LNCaP clone FGC (cell line): ENCODE measurements around the gene CEP131.
A peak's percentile ranks its signal among the peaks of the same experiment; 100 is the strongest.
"Not testable (repeated sequence)": the region's sequence is repeated elsewhere in the genome, so short reads cannot be mapped to it uniquely, and the experiment has no call there.

ENCODE experiments used
- DNase-seq: peaks from one replicate; pipeline ENCODE4 v3.0.0-alpha.2; 2011; ENCODE audit warnings: low read depth
- H3K4me3 ChIP-seq: 2 replicates; pipeline ENCODE4 v1.5.1; 2011; ENCODE audit warnings: mild to moderate bottlenecking, low read depth, low read length, control low read depth
- CTCF ChIP-seq: IDR thresholded peaks from 2 replicates; pipeline ENCODE4 v1.5.1; 2012; ENCODE audit warnings: mild to moderate bottlenecking; ENCODE audit not compliant: control insufficient read depth, insufficient read depth; ENCODE audit errors: extremely low read depth

Gene CEP131

DNA sequence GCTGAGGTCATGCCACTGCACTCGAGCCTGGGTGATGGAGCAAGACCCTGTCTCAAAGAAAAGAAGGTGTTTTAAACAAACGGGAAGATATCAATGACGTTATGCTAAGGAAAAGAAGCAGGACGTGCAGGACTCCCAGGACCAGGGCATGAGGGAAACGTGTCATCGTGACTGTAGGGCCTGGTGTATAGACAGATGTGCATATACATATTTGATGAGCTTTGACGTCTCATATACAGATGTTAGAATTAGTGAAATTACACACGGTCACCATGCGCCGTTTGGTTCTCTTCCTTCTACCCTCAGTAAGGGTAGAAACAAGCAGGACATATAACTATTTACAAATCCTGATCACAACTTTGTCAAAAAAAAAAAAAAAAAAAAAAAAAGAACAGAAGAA lies 75.1 kb downstream of the CEP131 start:
- no peak for DNase-seq
- TF ChIP-seq CTCF: no peak
- no peak overlapping the region for H3K4me3 ChIP-seq

GRCh38 chr17:81146208-81146607 lies 76.6 kb downstream of the CEP131 start:
- H3K4me3 ChIP-seq, DNase-seq: not testable (repeated sequence)

GRCh38 chr17:81144423-81144781 lies 78.4 kb downstream of the CEP131 start:
- DNase-seq: no peak
- no peak for TF ChIP-seq CTCF
- no peak overlapping the region for H3K4me3 ChIP-seq

DNA sequence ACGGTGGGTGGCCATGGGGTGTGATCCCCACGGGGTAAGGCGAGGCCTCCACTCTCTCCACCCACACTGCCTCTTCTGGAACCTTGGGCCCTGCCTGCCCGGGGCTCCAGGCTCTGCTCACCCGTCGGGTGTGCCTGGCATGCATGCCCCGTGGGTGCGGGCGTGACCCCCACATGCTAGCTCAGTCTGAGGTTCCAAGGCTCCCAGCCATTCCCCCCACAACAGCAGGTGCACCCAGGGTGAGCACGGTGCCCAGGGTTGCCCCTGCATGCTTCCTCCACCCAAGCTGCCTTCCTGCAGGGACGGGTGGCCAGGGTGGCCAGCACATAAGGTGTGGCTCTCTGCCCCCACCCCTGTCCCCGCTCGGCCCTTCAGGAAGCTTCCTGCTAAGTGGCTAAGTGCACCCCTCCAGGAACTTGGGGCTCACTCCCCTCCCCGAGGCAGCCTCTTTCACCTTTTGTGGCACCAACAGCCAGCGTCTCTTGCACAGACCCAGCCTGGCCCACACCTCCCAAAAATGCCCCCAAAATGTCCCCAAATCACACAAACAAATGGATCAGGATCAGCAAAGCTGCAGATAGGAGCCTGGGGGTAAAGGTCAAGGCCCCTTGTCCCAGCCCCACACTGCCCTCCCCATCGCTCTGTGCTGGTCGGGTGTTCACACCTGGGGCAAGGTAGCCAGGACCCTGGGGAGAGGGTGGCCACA lies 78.9 kb downstream of the CEP131 start:
- no peak for TF ChIP-seq CTCF
- DNase-seq: no peak
- H3K4me3 ChIP-seq: no peak overlapping the region

DNA sequence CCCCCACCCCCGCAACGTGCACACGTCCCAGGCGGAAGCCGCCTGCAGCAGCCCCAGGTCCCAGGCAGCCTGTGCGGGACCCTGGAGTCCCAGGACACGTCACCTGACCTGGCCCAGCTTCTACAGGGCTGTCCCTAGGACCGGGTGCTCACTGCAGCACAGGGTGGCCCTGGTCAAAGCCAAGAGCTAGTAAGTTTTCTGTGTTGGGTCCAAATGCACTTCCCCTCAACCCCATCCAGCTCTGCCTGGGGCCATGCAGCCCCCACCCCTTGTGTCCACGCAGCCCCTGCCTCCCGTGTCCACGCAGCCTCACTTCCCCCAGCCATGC lies 79.6 kb downstream of the CEP131 start:
- TF ChIP-seq CTCF: no peak
- H3K4me3 ChIP-seq: no peak overlapping the region
- DNase-seq: no peak

DNA sequence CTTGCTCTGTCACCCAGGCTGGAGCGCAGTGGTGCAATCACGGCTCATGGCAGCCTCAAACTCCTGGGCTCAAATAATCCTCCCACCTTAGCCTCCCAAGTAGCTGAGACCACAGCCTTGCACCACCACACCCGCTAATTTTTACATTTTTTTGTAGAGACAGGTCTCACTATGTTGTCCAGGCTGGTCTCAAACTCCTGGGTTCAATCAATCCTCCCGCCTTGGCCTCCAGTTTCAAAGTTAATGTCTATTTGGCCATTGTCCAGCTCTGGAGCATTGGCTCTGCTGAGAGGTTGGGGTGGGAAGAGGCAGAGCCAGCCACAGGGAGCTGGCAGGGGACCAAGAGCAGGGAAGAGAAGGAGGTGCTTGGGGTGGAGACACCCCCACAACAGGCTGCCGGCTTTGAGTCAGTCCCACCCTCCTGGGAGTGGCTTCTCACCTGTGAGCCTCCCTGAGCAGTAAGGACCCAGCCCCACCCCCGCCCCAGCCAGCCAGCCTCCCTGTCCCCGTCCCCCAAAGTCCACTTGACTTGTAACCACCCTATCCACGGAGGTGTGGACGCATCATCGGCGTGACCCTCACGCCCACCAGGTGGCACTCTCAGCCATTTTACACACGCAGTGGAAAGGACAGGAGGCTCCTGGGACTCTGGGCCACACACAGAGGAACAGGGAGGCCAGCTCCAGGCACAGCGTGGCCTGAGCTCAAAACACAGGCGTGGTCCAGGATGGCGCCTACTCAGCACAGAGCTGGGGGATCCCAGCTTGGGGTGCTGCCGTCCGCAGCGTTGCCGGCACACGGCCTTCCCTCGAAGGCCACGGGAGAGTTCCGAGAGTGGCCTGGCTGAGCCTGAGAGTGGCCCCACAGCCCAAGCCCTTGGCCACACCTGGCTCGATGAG lies 80.2 kb downstream of the CEP131 start:
- no peak overlapping the region for H3K4me3 ChIP-seq
- peak; percentile 47 for DNase-seq
- peak; percentile 96 for TF ChIP-seq CTCF

- TF ChIP-seq CTCF: no peak
- DNase-seq: no peak
- H3K4me3 ChIP-seq: no peak overlapping the region
Measured at GRCh38 chr17:81140695-81141094, 82.1 kb downstream of the CEP131 start.
